AG09309 (cell line): Measurements from ENCODE around the gene CDH4.

ENCODE experiments used
- DNase-seq: peaks from one replicate; pipeline ENCODE4 v3.0.0-alpha.2; 2010; ENCODE audit warnings: low read depth
- H3K4me3 ChIP-seq: 2 replicates; pipeline ENCODE4 v1.5.1; 2011; ENCODE audit warnings: mild to moderate bottlenecking, low read depth, low read length, moderate library complexity; ENCODE audit not compliant: control insufficient read depth
- TF ChIP-seq, protein P1 (sequence below): IDR thresholded peaks from 2 replicates; pipeline ENCODE4 v1.5.1; 2011; ENCODE audit warnings: mild to moderate bottlenecking, low read depth, low read length, inconsistent platforms; ENCODE audit not compliant: insufficient read depth, control insufficient read depth; ENCODE audit errors: missing control alignments

Gene CDH4

DNA sequence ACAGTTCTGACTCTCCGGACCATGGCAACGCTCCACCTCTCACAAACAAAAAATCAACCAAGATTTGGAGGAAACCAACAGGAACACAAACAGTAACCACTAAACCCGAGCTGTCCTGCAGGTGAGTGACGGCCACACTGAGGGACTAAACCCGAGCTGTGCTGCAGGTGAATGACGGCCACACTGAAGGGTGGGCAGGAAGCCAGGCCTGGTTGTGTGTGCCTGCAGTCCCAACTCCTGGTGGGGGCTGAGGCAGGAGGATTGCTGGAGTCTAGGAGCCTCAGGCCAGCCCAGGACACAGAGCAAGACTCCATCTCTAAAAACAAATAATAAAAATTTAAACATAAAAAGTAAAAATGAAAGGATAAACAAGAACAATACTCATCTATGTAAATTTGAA lies 733.0 kb downstream of the CDH4 start:
- H3K4me3 ChIP-seq, result no peak overlapping the region
- DNase-seq, result no peak
- TF ChIP-seq, protein P1, sequence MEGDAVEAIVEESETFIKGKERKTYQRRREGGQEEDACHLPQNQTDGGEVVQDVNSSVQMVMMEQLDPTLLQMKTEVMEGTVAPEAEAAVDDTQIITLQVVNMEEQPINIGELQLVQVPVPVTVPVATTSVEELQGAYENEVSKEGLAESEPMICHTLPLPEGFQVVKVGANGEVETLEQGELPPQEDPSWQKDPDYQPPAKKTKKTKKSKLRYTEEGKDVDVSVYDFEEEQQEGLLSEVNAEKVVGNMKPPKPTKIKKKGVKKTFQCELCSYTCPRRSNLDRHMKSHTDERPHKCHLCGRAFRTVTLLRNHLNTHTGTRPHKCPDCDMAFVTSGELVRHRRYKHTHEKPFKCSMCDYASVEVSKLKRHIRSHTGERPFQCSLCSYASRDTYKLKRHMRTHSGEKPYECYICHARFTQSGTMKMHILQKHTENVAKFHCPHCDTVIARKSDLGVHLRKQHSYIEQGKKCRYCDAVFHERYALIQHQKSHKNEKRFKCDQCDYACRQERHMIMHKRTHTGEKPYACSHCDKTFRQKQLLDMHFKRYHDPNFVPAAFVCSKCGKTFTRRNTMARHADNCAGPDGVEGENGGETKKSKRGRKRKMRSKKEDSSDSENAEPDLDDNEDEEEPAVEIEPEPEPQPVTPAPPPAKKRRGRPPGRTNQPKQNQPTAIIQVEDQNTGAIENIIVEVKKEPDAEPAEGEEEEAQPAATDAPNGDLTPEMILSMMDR, result no peak

DNA sequence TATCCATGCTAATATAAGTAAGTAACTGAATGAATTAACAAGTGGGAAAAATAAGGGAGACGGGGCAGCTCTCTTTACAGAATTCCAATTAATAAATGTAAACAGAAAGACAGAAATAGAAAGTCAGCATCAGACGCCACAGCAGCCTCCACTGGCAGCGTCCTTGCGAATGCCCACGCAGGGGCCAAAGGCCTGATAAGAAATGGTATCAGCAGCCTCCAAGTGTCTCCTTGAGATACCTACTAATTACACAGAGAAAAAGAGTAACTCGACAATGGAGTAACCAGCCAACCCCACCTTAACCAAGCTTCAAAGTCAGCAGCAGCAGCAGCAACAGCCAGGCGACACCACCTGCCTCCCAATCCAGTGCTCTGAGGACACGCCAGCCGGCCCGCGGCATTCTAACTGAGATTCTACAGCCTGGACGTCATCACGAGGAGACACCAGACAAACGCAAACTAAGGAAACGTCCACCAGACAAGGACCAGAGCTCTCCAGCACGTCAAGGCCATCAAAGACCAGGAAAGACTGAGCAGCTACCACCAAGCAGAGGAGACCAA lies 734.8 kb downstream of the CDH4 start:
- DNase-seq, result no peak
- TF ChIP-seq, protein P1, result no peak

DNA sequence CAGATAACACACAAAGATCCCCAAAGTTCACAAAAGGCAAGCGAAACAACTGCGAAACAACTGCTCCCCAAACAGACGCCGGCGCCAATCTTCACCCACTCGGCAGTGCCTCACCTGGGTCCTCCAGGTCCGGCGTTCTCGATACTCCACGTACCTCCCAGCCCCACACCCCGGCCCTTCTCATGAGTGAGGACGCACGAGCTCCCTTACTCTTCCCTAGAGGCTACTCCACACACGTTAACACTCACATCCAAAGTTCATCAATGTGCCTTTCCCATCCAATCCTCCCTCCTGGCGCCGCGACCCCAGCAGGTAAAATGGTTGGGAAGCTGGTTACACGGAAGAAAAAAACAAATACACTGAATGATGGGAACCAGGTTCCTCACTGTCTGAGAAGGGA lies 736.6 kb downstream of the CDH4 start:
- no peak for DNase-seq
- TF ChIP-seq, protein P1, result no peak
- H3K4me3 ChIP-seq, result no peak overlapping the region

More for the DNA sequence above, 734.8 kb downstream of the CDH4 start:
- H3K4me3 ChIP-seq, result no peak overlapping the region

DNA sequence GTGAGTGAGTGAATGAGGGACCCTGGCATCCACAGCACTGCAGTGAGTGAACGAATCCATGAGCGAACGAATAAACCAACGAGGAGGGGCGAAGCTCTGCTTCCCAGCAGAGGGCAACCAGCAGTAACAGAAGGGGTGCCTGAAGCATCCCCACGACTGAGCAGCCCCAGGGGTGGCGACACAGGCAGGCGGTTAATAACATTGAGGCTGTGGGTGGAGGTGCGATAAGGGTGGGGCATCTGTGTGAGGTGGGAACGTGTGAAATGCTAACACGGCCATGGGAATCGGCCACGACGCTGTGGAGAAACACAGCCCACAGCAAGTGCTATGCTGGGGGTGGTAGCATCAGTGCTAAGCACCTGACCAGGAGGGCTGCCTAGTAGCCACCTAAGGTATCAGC lies 737.7 kb downstream of the CDH4 start:
- H3K4me3 ChIP-seq, result no peak overlapping the region
- no peak for DNase-seq
- TF ChIP-seq, protein P1, result no peak
